ENCODE results near the gene GARIN6.
"Not testable (repeated sequence)": the region's sequence is repeated elsewhere in the genome, so short reads cannot be mapped to it uniquely, and the experiment has no call there.

The GARIN6 gene

DNA sequence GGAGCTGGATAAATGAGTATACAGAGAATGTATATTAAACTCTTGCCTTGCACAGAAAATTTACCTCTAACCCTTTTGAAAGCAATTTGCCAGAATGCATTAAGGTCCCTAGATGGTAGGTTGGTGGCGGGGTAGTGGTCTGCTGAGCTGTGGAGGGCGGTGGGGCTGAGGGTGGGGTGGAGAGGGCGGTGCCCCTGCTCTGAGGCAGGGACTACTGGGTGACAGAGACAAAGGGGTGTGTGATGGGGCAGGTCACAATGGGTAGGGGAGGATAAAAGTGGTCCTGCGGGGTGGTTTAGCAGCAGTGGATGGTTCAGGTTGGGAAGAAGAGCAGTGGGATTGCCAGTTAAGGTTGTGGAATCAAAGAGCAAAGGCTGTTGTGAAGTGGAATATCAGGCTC lies at the start of gene GARIN6:
Gene GARIN6 (plus strand): TSS at position 301 of the 400 bp plus-strand sequence. CDS start 422 bp downstream, outside the sequence.
- no peak for DNase-seq (ENCODE audit: low read depth)

DNA sequence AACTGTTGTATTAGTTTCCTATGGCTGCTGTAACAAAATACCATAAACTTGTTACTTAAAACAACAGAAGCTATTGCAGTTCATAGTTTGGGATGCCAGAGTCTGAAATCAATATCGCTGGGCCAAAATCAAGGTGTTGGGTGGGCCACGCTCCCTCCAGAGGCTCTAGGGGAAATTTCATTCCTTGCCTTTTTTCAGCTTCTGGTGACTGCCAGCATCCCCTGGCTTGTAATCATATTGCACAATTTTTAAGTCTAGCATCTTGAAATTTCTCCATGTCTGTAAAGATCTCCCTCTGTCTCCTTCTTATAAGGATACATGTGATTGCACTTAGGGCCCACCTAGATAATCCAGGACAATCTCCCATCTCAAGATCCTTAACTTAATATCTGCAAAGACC lies 48.8 kb upstream of the GARIN6 start:
- no peak for DNase-seq (ENCODE audit: low read depth)

DNA sequence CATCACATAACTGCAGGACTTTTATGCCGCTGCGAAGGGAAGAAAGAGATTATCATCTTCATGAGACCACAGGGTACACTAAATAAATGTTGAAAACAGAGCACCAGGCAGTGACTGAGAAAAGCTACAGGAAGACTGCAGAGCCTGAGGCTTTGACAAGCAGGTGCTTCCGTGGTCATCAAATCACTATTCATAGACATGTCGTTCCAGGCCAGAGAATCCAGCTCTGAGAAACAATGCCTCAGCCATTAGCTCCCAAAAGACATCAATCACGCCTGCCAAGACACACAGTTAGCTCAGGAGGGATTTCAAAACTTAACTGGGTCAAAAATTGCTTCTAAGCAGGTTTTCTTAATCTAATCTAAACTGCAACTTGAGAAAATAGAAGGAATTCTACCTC lies 47.2 kb upstream of the GARIN6 start:
- no peak for DNase-seq (ENCODE audit: low read depth)

- no peak for DNase-seq (ENCODE audit: low read depth)
Measured at GRCh38 chr12:99609455-99610181, 37.9 kb upstream of the GARIN6 start.

- DNase-seq (ENCODE audit: low read depth): no peak
Measured at GRCh38 chr12:99611117-99611516, 36.4 kb upstream of the GARIN6 start.

DNA sequence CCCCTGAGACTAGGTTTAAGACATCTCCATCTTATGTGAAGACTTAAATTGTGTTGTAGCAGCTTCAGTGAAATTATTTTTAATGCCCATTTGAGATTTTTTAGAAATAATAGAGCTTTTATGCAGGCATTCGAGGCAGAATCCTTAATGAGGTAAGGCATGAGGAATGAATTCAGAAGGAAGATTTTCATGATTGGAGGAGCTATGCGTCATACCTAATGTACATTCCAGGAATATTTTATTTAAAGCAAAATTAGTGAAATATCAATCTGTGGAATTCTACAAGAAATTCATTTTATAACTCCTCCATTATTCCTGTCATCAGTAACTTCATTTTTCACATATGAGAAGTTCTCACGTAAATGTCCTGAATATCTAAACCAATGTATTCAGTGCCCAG lies 36.0 kb upstream of the GARIN6 start:
- DNase-seq (ENCODE audit: low read depth): no peak

GRCh38 chr12:99618657-99619056 lies 28.9 kb upstream of the GARIN6 start:
- DNase-seq (ENCODE audit: low read depth): no peak

GRCh38 chr12:99619389-99620158 lies 28.0 kb upstream of the GARIN6 start:
- DNase-seq (ENCODE audit: low read depth): no peak

- DNase-seq (ENCODE audit: low read depth): no peak
Measured at GRCh38 chr12:99620159-99620479, 27.4 kb upstream of the GARIN6 start.

- DNase-seq (ENCODE audit: low read depth): not testable (repeated sequence)
Measured at GRCh38 chr12:99624591-99624990, 23.0 kb upstream of the GARIN6 start.

- no peak for DNase-seq (ENCODE audit: low read depth)
Measured at GRCh38 chr12:99627459-99627858, 20.1 kb upstream of the GARIN6 start.

GRCh38 chr12:99644629-99645028 lies 2.9 kb upstream of the GARIN6 start:
- no peak for DNase-seq (ENCODE audit: low read depth)

- DNase-seq (ENCODE audit: low read depth): no peak
Measured at GRCh38 chr12:99648183-99648582, 630 bp downstream of the GARIN6 start.

- no peak for DNase-seq (ENCODE audit: low read depth)
Measured at GRCh38 chr12:99649551-99649950, 2.0 kb downstream of the GARIN6 start.

DNA sequence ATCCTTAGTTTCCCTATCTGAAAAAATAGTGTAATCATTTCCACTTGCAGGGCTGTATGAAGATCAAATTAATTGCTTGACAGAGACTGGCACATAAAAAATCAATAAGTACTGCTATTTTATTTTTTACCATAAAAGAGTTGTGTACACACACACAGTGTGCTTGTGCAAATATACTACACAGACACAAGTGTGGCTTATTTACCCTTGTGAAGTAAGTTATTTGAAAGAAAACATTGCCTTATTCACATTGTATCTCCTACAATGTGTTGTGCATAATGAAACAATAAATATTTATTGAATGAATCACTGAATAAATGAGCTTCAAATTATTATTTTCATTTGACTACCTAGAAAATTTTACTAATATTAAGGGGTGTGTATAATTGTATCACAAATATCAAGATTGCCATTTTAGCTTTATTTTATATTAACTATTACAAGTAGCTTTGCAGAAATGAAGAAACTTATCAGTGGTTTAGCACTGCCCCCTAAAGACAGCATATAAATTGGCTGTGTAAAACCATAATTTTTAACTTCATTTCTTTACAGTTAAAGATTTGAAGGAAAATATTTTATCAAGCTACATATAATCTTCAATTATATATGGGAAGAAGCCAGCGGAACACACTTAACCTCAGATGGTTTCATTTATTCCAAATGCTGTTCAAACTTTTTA lies 11.3 kb downstream of the GARIN6 start:
- DNase-seq (ENCODE audit: low read depth): no peak

- DNase-seq (ENCODE audit: low read depth): no peak
Measured at GRCh38 chr12:99670635-99671034, 23.1 kb downstream of the GARIN6 start.

- DNase-seq (ENCODE audit: low read depth): no peak
Measured at GRCh38 chr12:99680276-99680675, 32.7 kb downstream of the GARIN6 start.

DNA sequence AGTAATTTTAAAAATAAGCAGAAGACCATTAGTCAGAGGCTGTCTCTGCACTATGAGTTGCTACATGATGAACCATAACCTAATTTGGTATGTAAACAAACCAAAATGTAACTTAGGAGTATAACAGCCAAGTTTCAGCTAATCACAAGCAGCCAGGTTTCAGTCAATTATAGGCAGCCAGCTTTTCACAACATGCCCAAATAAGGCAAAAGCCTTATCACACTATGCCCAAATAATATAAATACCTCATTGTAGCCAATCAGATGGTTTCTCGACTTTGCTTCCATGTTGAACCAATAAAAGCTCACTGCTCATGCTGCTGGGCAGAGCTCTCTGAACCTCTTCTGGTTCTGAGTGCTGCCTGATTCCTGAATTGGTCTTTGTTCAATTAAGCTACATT lies 38.6 kb downstream of the GARIN6 start:
- no peak for DNase-seq (ENCODE audit: low read depth)

DNA sequence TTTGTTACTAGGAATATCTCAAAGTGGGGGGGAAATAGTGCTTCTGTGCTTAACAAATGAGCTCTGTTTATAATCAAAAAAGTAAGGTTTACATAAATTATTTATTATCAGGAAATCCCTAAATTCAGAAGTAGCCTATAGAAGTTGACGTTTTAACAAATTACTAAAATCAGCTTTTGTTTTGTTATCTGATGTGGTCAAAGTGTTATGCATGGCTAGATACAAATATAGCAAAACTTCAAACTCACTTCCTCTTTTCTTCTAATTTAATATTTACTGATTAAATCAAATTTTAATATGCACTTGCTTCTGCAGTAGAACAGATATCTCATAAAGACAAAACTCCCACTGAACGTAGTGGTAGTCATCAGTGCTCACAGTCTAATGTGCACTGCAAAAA lies 47.5 kb downstream of the GARIN6 start:
- DNase-seq (ENCODE audit: low read depth): no peak
